Testis (tissue), 3 donors: ENCODE results near the gene SMIM15. TPM values are rescaled to one million over a fixed set of nuclear protein-coding genes. Genes with fewer than 3 reads are reported as not detected.

Source experiments
- polyA plus RNA-seq: library from polyadenylated mRNA; stranded (reverse); fragments of 350-450 nt; fragmentation: Illumina TruSeq; extraction: RNeasy Lipid Tissue Mini Kit (QIAGEN cat#74804); gene quantifications from one replicate; pipeline ENCODE4 v1.2.3, GENCODE V29; 2014; ENCODE audit warnings: low read depth, low replicate concordance; ENCODE audit not compliant: insufficient read depth
- total RNA-seq, 2 donors: library from RNA; depleted of rRNA; stranded (reverse); fragments of >200 nt; gene quantifications; one replicate each; pipeline ENCODE4 v1.2.3, GENCODE V29; 2016

Gene SMIM15
- total and polyA plus RNA-seq, 3 donors from 2014 or later, result 23.7 to 38.8 (median 35.0) TPM

Other genes starting within 250 kb of the SMIM15 start
- 10 to 100 TPM; 16.0 to 18.5 TPM for gene ERCC8, start 217.4 kb downstream of the SMIM15 start, total RNA-seq
- 16.4 TPM for gene ERCC8, start 217.4 kb downstream of the SMIM15 start, polyA plus RNA-seq
- 10 to 100 TPM; 18.1 to 22.3 TPM for gene NDUFAF2, start 217.3 kb downstream of the SMIM15 start, total RNA-seq
- gene NDUFAF2, start 217.3 kb downstream of the SMIM15 start, polyA plus RNA-seq, result 30.8 TPM
- gene ZSWIM6, start 169.8 kb upstream of the SMIM15 start, total RNA-seq, result 10 to 100 TPM; 16.5 to 18.0 TPM
- gene ZSWIM6, start 169.8 kb upstream of the SMIM15 start, polyA plus RNA-seq, result 14.6 TPM